MM.1S (cell line): ENCODE data around the gene FOXN4.

Source experiments
- DNase-seq: peaks from one replicate; pipeline ENCODE4 v3.0.0-alpha.2; 2015
- H2AFZ ChIP-seq: fragments of 300-600 bp; sonication (generic); 2 replicates; pipeline ENCODE4 v1.6.0; 2016; ENCODE audit warnings: antibody characterized with exemption, low read length
- H3F3A ChIP-seq: fragments of 300-600 bp; sonication (generic); 2 replicates; pipeline ENCODE4 v1.6.1; 2016; ENCODE audit warnings: mild to moderate bottlenecking, antibody characterized with exemption, low read length, moderate library complexity, mixed read lengths; ENCODE audit not compliant: insufficient read depth
- H3K27ac ChIP-seq: fragments of 300-600 bp; sonication (generic); 2 replicates; pipeline ENCODE4 v1.5.1; 2016; ENCODE audit warnings: mild to moderate bottlenecking, low read length
- H3K27me3 ChIP-seq: fragments of 300-600 bp; sonication (generic); replicated peaks from 2 replicates; pipeline ENCODE4 v1.6.0; 2016; ENCODE audit warnings: low read length; ENCODE audit not compliant: insufficient read depth
- H3K36me3 ChIP-seq: fragments of 300-600 bp; sonication (generic); replicated peaks from 2 replicates; pipeline ENCODE4 v1.6.1; 2016; ENCODE audit warnings: mild to moderate bottlenecking, low read length, mixed read lengths; ENCODE audit not compliant: insufficient read depth
- H3K4me1 ChIP-seq: fragments of 300-600 bp; sonication (generic); 2 replicates; pipeline ENCODE4 v1.6.1; 2016; ENCODE audit warnings: low read length, mixed read lengths
- H3K4me2 ChIP-seq: fragments of 300-600 bp; sonication (generic); 2 replicates; pipeline ENCODE4 v1.6.0; 2016; ENCODE audit warnings: low read depth, low read length
- H3K4me3 ChIP-seq: fragments of 300-600 bp; sonication (generic); 2 replicates; pipeline ENCODE4 v1.5.1; 2016; ENCODE audit warnings: low read length, mixed read lengths
- H3K79me2 ChIP-seq: fragments of 300-600 bp; sonication (generic); 2 replicates; pipeline ENCODE4 v1.6.1; 2016; ENCODE audit warnings: mixed run types, low read length, mixed read lengths
- H3K9ac ChIP-seq: fragments of 300-600 bp; sonication (generic); 2 replicates; pipeline ENCODE4 v1.6.1; 2016; ENCODE audit warnings: low read length, mixed read lengths
- H3K9me2 ChIP-seq: fragments of 300-600 bp; sonication (generic); replicated peaks from 2 replicates; pipeline ENCODE4 v1.6.1; 2016; ENCODE audit warnings: mild to moderate bottlenecking, low read length, mixed read lengths; ENCODE audit not compliant: insufficient read depth
- H3K9me3 ChIP-seq: fragments of 300-600 bp; sonication (generic); replicated peaks from 2 replicates; pipeline ENCODE4 v1.6.1; 2016; ENCODE audit warnings: mild to moderate bottlenecking, low read length, mixed read lengths; ENCODE audit not compliant: insufficient read depth
- H4K20me1 ChIP-seq: fragments of 300-600 bp; sonication (generic); 2 replicates; pipeline ENCODE4 v1.6.1; 2016; ENCODE audit warnings: mild to moderate bottlenecking, low read length, moderate library complexity, mixed read lengths; ENCODE audit not compliant: insufficient read depth
- EZH2 ChIP-seq: fragments of 300-600 bp; sonication (generic); optimal IDR thresholded peaks from 2 replicates; pipeline ENCODE3; 2017; ENCODE audit warnings: low read depth, mild to moderate bottlenecking, antibody characterized with exemption, low read length, mixed read lengths
- EZH2phosphoT487 ChIP-seq: fragments of 300-600 bp; sonication (generic); IDR thresholded peaks from 2 replicates; pipeline ENCODE4 v1.6.1; 2018; ENCODE audit warnings: antibody characterized with exemption, low read length
- TF ChIP-seq, protein P1 (sequence below): fragments of 300-600 bp; sonication (generic); IDR thresholded peaks from 2 replicates; pipeline ENCODE4 v1.5.1; 2016; ENCODE audit warnings: antibody characterized with exemption, low read length, mixed read lengths

The FOXN4 gene

DNA sequence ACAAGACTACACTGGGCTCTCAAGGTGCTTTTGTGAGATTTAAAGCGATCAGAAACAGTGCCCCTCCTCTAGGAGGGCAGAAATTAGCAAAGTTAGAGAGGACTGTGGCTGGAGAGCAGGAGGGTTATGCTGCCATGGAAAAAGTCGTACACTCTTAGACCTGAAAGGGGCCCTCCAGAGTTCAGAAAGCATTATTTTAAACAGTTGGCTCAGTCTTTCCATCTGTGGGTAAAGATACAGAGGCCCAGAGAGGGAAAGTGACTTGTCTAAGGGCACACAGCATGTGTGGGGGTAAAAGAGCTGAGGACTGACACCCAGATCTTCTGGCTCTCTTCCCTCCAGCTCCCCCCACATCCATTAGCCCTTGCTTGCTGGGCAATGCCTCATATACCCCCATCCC, 47.1 kb downstream of the FOXN4 start:
- H3K9me3 ChIP-seq = no peaks in the 10 kb centered on the region
- H3K4me1 ChIP-seq = no peaks in the 10 kb centered on the region
- no peak overlapping the region for H3K4me3 ChIP-seq
- no peak overlapping the region for H2AFZ ChIP-seq
- H3F3A ChIP-seq = no peaks in the 10 kb centered on the region
- no peak overlapping the region for H3K9ac ChIP-seq
- no peaks in the 10 kb centered on the region for H4K20me1 ChIP-seq
- H3K36me3 ChIP-seq = no peaks in the 10 kb centered on the region
- H3K4me2 ChIP-seq = no peak overlapping the region
- H3K79me2 ChIP-seq = no peaks in the 10 kb centered on the region
- no peaks in the 10 kb centered on the region for H3K9me2 ChIP-seq
- no peaks in the 10 kb centered on the region for H3K27me3 ChIP-seq
- H3K27ac ChIP-seq = no peak overlapping the region
- no peak for DNase-seq
- TF ChIP-seq EZH2phosphoT487 = no peak
- TF ChIP-seq EZH2 = no peak
- TF ChIP-seq, protein P1, sequence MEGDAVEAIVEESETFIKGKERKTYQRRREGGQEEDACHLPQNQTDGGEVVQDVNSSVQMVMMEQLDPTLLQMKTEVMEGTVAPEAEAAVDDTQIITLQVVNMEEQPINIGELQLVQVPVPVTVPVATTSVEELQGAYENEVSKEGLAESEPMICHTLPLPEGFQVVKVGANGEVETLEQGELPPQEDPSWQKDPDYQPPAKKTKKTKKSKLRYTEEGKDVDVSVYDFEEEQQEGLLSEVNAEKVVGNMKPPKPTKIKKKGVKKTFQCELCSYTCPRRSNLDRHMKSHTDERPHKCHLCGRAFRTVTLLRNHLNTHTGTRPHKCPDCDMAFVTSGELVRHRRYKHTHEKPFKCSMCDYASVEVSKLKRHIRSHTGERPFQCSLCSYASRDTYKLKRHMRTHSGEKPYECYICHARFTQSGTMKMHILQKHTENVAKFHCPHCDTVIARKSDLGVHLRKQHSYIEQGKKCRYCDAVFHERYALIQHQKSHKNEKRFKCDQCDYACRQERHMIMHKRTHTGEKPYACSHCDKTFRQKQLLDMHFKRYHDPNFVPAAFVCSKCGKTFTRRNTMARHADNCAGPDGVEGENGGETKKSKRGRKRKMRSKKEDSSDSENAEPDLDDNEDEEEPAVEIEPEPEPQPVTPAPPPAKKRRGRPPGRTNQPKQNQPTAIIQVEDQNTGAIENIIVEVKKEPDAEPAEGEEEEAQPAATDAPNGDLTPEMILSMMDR = no peak

DNA sequence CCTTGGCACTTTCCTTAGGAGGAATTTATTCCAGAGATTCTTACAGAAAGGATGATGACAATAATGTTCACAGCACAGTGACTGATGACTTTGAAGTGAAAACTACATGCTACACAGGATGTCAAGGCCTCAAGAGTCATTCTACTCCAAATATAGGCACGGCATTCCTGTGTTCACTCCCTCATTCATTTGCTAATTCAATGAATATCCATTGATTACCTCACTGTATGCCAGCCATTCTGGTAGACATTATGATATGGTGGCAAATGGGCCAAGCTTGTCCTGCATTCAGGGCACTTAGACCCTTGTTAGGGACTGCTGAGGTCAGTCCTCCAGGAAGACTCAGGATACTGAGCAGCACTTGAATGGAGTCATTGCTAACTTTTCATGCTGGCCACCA, 48.0 kb downstream of the FOXN4 start:
- Histone ChIP-seq H2AFZ (no peak overlapping the region), H3K4me2 (no peak overlapping the region), H3K9me2 (no peaks in the 10 kb centered on the region), H3K4me3 (no peak overlapping the region), H3K79me2 (no peaks in the 10 kb centered on the region), H3K27ac (no peak overlapping the region), H3K27me3 (no peaks in the 10 kb centered on the region), H3K9me3 (no peaks in the 10 kb centered on the region), H4K20me1 (no peaks in the 10 kb centered on the region), H3K36me3 (no peaks in the 10 kb centered on the region), H3F3A (no peaks in the 10 kb centered on the region), H3K4me1 (no peaks in the 10 kb centered on the region), H3K9ac (no peak overlapping the region)
- no peak for TF ChIP-seq EZH2
- no peak for DNase-seq

DNA sequence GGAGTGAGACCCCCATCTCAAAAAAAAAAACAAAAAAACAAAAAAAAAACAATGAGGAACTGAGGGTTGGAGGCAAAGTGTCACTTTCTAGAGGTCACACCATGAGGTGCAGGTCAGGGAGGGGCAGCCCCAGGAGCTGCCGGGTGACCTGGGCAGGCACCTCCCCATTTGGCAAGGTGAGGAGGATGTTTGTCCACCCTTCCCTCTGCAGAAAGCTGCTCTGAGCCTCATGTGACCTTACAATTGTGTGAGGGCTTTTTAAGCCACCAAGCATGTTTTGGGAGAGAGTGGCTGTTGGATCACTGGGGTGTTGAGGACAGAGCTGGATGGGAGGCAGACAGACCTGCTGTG, 49.6 kb downstream of the FOXN4 start:
- no peak for DNase-seq
- no peak overlapping the region for H3K9ac ChIP-seq
- no peak overlapping the region for H3K4me3 ChIP-seq
- H3K27me3 ChIP-seq = no peaks in the 10 kb centered on the region
- H2AFZ ChIP-seq = no peak overlapping the region
- no peak overlapping the region for H3K4me2 ChIP-seq
- H3F3A ChIP-seq = no peaks in the 10 kb centered on the region
- H3K27ac ChIP-seq = no peak overlapping the region
- no peaks in the 10 kb centered on the region for H3K9me3 ChIP-seq
- H3K36me3 ChIP-seq = no peaks in the 10 kb centered on the region
- no peaks in the 10 kb centered on the region for H3K79me2 ChIP-seq
- TF ChIP-seq, protein P1 = no peak
- TF ChIP-seq EZH2 = no peak
- no peaks in the 10 kb centered on the region for H3K4me1 ChIP-seq
- H4K20me1 ChIP-seq = no peaks in the 10 kb centered on the region
- no peaks in the 10 kb centered on the region for H3K9me2 ChIP-seq

DNA sequence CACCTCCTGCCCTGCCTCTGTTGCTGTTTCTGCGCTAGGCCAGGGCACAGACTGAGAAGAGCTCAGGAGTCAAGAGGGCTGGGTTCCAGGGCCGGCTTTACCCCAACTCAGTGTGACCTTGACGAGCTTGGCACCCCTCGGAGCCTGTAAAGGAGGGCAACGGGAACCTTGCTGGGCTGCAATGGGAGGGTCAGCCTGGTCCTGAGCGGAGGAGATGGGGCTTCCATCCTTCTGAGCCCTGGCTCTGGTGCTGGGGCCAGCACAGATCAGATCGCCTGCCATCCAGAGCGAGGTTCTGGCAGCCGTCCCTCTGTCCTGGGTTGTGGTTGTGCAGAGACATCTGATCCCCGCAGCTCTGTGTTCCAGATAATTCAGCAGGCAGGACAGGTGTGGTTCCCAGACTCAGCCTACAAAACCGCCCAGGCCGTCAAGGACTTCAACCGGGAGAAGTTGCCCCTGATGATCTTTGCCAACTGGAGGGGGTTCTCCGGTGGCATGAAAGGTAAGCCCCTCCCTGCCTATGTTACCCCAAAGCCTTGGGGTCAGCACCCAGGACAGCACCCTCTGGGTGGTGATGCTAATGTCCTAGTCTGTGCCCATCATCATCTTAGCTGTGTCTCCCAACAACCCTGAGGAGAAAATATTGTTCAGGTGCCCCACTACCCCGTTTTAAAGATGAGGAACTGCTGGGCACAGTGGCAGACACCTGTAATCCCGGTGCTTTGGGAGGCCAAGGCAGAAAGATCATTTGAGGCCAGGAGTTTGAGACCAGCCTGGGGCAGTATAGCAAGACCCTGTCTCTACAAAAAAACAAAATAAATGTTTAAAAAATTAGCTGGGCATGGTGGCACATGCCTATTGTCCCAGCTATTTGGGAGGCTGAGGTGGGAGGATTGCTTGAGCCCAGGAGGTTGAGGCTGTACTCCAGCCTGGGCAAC, 50.2 kb downstream of the FOXN4 start:
- Histone ChIP-seq H3K27ac (no peak overlapping the region), H3K9ac (no peak overlapping the region), H3K9me3 (no peaks in the 10 kb centered on the region), H4K20me1 (no peaks in the 10 kb centered on the region), H3F3A (no peaks in the 10 kb centered on the region), H3K4me3 (no peak overlapping the region), H3K36me3 (no peaks in the 10 kb centered on the region), H3K27me3 (no peaks in the 10 kb centered on the region), H3K4me2 (no peak overlapping the region), H3K79me2 (no peaks in the 10 kb centered on the region), H3K4me1 (no peaks in the 10 kb centered on the region), H3K9me2 (no peaks in the 10 kb centered on the region), H2AFZ (no peak overlapping the region)
- TF ChIP-seq EZH2 (no peak), EZH2phosphoT487 (no peak)
- TF ChIP-seq, protein P1 = no peak
- no peak for DNase-seq
